ENCODE measurements around the gene TIMM13. TPM values are rescaled to one million over a fixed set of nuclear protein-coding genes. Genes with fewer than 3 reads are reported as not detected.

The TIMM13 gene
- polyA plus RNA-seq, 1 donor (not counting 4 experiments of a cell fraction or from before 2014, with no cell fraction given), result 45.0 TPM

DNA sequence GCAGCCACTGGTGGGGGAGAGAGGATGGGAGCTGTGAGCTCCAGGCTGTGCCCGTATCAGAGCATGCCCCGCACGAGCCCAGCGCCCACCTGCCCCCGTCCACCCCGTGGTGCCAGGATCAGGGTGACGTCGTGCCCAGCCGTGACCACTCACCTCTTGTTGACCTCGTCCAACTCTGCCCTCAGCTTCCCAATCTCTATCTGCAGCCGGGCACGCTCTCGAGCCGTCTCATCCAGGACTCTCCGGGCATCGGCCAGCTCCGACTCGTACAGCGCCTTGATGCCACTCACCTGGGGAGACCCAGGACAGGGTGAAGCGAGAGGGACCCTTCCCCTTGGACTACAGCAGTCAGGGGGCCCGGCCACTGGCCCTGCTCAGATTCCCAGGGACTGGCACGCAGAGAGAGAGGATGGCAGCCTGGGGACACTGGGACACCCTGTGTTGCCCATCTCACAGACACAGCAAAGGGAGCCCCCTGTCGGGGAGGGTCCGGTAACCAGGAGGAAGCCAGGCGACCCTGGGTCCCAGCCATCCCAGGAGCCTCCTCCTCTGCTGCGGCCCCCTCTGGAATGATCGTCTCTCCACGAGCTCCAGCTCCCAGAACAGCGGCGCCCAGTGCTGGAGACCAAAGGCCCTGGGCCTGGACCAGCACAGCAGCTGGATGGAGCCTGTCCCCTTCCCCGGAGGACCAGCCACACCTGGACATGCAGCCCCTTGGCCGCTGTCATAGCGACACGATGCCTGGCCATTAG lies 17.0 kb upstream of the TIMM13 start:
- Histone ChIP-seq H2AFZ (ENCODE audit: control insufficient read depth, low read length) (no peak overlapping the region), H3K9me3 (ENCODE audit: control insufficient read depth, low read depth, low read length) (no peaks in the 10 kb centered on the region), H3K79me2 (ENCODE audit: control insufficient read depth, insufficient read depth, low read length) (peaks cover 77% of the 10 kb centered on the region), H3K4me3 (ENCODE audit: control insufficient read depth in 2 of 3, extremely low read depth in 1 of 3, insufficient read depth in 2 of 3, low read depth in 1 of 3, low read length in 3 of 3) (no peak overlapping the region), H3K9ac (ENCODE audit: control insufficient read depth, extremely low read depth, insufficient read depth, low read length) (no peak overlapping the region), H3K27ac (ENCODE audit: control insufficient read depth, insufficient read depth, low read length) (no peak overlapping the region), H3K9me1 (ENCODE audit: control insufficient read depth, extremely low read depth, insufficient read depth, low read length) (no peaks in the 10 kb centered on the region), H3K4me2 (ENCODE audit: control insufficient read depth, extremely low read depth, insufficient read depth, low read depth, low read length) (no peak overlapping the region), H4K20me1 (ENCODE audit: control insufficient read depth, extremely low read depth, insufficient read depth, low read length) (peaks cover 10% of the 10 kb centered on the region), H3K4me1 (ENCODE audit: control insufficient read depth, extremely low read depth, insufficient read depth, low read length) (no peaks in the 10 kb centered on the region), H3K27me3 (ENCODE audit: control insufficient read depth, extremely low read depth, insufficient read depth, low read length) (no peaks in the 10 kb centered on the region), H3K36me3 (ENCODE audit: control insufficient read depth in 2 of 2, extremely low read depth in 1 of 2, insufficient read depth in 2 of 2, low read length in 2 of 2) (peaks cover 10 to 30% of the 10 kb centered on the region in 2 experiments)
- DNase-seq (ENCODE audit: low read depth, low spot score) (no peak), FAIRE-seq (no peak)
- TF ChIP-seq EZH2 (IDR thresholded peaks at IDR 0.05; ENCODE audit: low read length) (no peak), CTCF (optimal IDR thresholded peaks at IDR 0.05 in 1 of 3, IDR thresholded peaks at IDR 0.05 in 1 of 3, conservative IDR thresholded peaks at IDR 0.05 in 1 of 3; ENCODE audit: extremely low read depth in 1 of 3, insufficient read depth in 2 of 3, low read length in 3 of 3) (no peak)
- dilution Hi-C loops (cut with MboI; ENCODE audit: extremely low pct_ligation_motif_present, low sequenced_read_pairs), result no loop called here

DNA sequence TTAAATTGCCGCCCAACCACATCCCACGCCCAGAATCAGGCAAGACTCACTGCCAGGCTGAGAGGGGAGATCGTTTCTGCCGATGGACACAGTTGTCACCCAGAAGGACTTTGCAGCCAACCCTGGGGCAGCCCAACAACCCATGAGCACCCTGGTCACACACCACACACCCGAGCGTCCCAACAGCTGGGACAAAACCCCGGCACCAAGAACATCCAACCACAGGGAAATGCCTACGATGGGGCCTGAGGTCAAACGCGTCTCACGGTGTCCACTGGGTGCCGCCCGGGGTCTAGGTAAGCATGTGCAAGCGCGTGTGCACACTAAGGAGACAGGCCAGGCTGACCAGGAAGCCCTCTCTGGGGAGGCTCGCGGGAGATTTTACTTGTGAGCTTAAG lies 16.4 kb upstream of the TIMM13 start:
- no peak overlapping the region for H3K4me3 ChIP-seq (ENCODE audit: control insufficient read depth in 2 of 3, extremely low read depth in 1 of 3, insufficient read depth in 2 of 3, low read depth in 1 of 3, low read length in 3 of 3)
- H3K9me1 ChIP-seq (ENCODE audit: control insufficient read depth, extremely low read depth, insufficient read depth, low read length), result no peaks in the 10 kb centered on the region
- no peak for DNase-seq (ENCODE audit: low read depth, low spot score)
- dilution Hi-C loops (cut with MboI; ENCODE audit: extremely low pct_ligation_motif_present, low sequenced_read_pairs), result no loop called here
- TF ChIP-seq EZH2 (IDR thresholded peaks at IDR 0.05; ENCODE audit: low read length) (no peak), CTCF (optimal IDR thresholded peaks at IDR 0.05 in 1 of 3, IDR thresholded peaks at IDR 0.05 in 1 of 3, conservative IDR thresholded peaks at IDR 0.05 in 1 of 3; ENCODE audit: extremely low read depth in 1 of 3, insufficient read depth in 2 of 3, low read length in 3 of 3) (no peak)
- no peak overlapping the region for H2AFZ ChIP-seq (ENCODE audit: control insufficient read depth, low read length)
- H3K36me3 ChIP-seq (ENCODE audit: control insufficient read depth in 2 of 2, extremely low read depth in 1 of 2, insufficient read depth in 2 of 2, low read length in 2 of 2), result peaks cover 10 to 30% of the 10 kb centered on the region in 2 experiments
- no peaks in the 10 kb centered on the region for H3K27me3 ChIP-seq (ENCODE audit: control insufficient read depth, extremely low read depth, insufficient read depth, low read length)
- H3K4me1 ChIP-seq (ENCODE audit: control insufficient read depth, extremely low read depth, insufficient read depth, low read length), result no peaks in the 10 kb centered on the region
- peaks cover 74% of the 10 kb centered on the region for H3K79me2 ChIP-seq (ENCODE audit: control insufficient read depth, insufficient read depth, low read length)
- FAIRE-seq, result no peak
- H3K27ac ChIP-seq (ENCODE audit: control insufficient read depth, insufficient read depth, low read length), result no peak overlapping the region
- no peaks in the 10 kb centered on the region for H3K9me3 ChIP-seq (ENCODE audit: control insufficient read depth, low read depth, low read length)
- no peak overlapping the region for H3K4me2 ChIP-seq (ENCODE audit: control insufficient read depth, extremely low read depth, insufficient read depth, low read depth, low read length)
- peaks cover 10% of the 10 kb centered on the region for H4K20me1 ChIP-seq (ENCODE audit: control insufficient read depth, extremely low read depth, insufficient read depth, low read length)
- no peak overlapping the region for H3K9ac ChIP-seq (ENCODE audit: control insufficient read depth, extremely low read depth, insufficient read depth, low read length)
